SK-N-SH (cell line): ENCODE measurements around the gene EFCAB6. TPM values are rescaled to one million over a fixed set of nuclear protein-coding genes. Genes with fewer than 3 reads are reported as not detected.

Experiments used
- CTCF ChIA-PET: fragments of 300-600, 350-600 bp; formaldehyde crosslinking; extraction: SDS; loops from one replicate; lab custom pipeline; 2021; lab: Yijun Ruan, JAX
- POLR2A ChIA-PET: fragments of 350-600 bp; sonication (Branson Sonifier 250); formaldehyde crosslinking; extraction: SDS; loops from one replicate; lab custom pipeline; 2020; ENCODE audit warnings: antibody characterized with exemption, inconsistent platforms; lab: Yijun Ruan, JAX
- DNase-seq: peaks from one replicate; pipeline ENCODE4 v3.0.0; 2012
- H2AFZ ChIP-seq: fragments of 200-600 bp; sonication (generic); 2 replicates; pipeline ENCODE4 v1.8.1; 2016; ENCODE audit warnings: antibody characterized with exemption, mild to moderate bottlenecking, low read depth
- H3F3A ChIP-seq: fragments of 200-600 bp; sonication (generic); replicated peaks from 2 replicates; pipeline ENCODE3; 2016; ENCODE audit warnings: antibody characterized with exemption, mild to moderate bottlenecking; ENCODE audit not compliant: insufficient read depth
- H3K27ac ChIP-seq, 2 experiments: fragments of 200-500 bp in 1 of 2; fragments of 200-600 bp in 1 of 2; sonication (Bioruptor generic) in 1 of 2; sonication (generic), shearing (Covaris generic) in 1 of 2; 2 replicates each; pipeline versions ENCODE4 v1.5.1 to v1.6.1; 2014 to 2016; ENCODE audit warnings: low read depth in 2 of 2, inconsistent platforms in 1 of 2, low read length in 1 of 2, mild to moderate bottlenecking in 1 of 2, mixed read lengths in 1 of 2
- H3K27me3 ChIP-seq: fragments of 200-600 bp; sonication (generic), shearing (Covaris generic); 2 replicates; pipeline ENCODE4 v1.6.1; 2016; ENCODE audit warnings: mixed run types; ENCODE audit not compliant: insufficient read depth
- H3K36me3 ChIP-seq, 2 experiments: fragments of 200-500 bp in 1 of 2; fragments of 200-600 bp in 1 of 2; sonication (Bioruptor generic) in 1 of 2; sonication (generic) in 1 of 2; replicated peaks in 1 of 2; 2 replicates each; pipeline versions ENCODE3 to v1.5.1; 2014 to 2016; ENCODE audit warnings: low read length in 1 of 2, mild to moderate bottlenecking in 1 of 2; ENCODE audit not compliant: insufficient read depth in 2 of 2, control insufficient read depth in 1 of 2
- H3K4me1 ChIP-seq, 2 experiments: fragments of 200-500 bp in 1 of 2; fragments of 200-600 bp in 1 of 2; sonication (Bioruptor generic) in 1 of 2; sonication (generic), shearing (Covaris generic) in 1 of 2; 2 replicates each; pipeline versions ENCODE4 v1.5.1 to v1.6.1; 2014 to 2016; ENCODE audit warnings: low read depth in 1 of 2, low read length in 1 of 2, mixed run types in 1 of 2; ENCODE audit not compliant: insufficient read depth in 2 of 2, control insufficient read depth in 1 of 2
- H3K4me2 ChIP-seq: fragments of 200-600 bp; sonication (generic), shearing (Covaris generic); 2 replicates; pipeline ENCODE4 v1.6.1; 2017; ENCODE audit warnings: mixed run types
- H3K4me3 ChIP-seq, 2 experiments: fragments of 200-500 bp in 1 of 2; fragments of 200-600 bp in 1 of 2; sonication (Bioruptor generic) in 1 of 2; sonication (generic), shearing (Covaris generic) in 1 of 2; 2 replicates each; pipeline versions ENCODE4 v1.5.1 to v1.8.1; 2014 to 2016; ENCODE audit warnings: low read depth in 2 of 2, inconsistent platforms in 1 of 2, low read length in 1 of 2, mild to moderate bottlenecking in 1 of 2, mixed read lengths in 1 of 2, moderate library complexity in 1 of 2
- H3K79me2 ChIP-seq: fragments of 200-600 bp; sonication (generic); 2 replicates; pipeline ENCODE4 v1.8.1; 2017; ENCODE audit warnings: mild to moderate bottlenecking; ENCODE audit not compliant: insufficient read depth
- H3K9ac ChIP-seq: fragments of 200-600 bp; sonication (generic); 2 replicates; pipeline ENCODE4 v1.6.1; 2017; ENCODE audit warnings: mixed run types
- H3K9me2 ChIP-seq: fragments of 200-600 bp; sonication (generic); 2 replicates; pipeline ENCODE4 v1.6.1; 2017; ENCODE audit warnings: mixed run types
- H3K9me3 ChIP-seq: fragments of 200-600 bp; sonication (generic); 2 replicates; pipeline ENCODE4 v1.6.1; 2017; ENCODE audit warnings: mixed run types, mild to moderate bottlenecking, moderate library complexity
- H4K20me1 ChIP-seq: fragments of 200-600 bp; sonication (generic); 2 replicates; pipeline ENCODE4 v1.6.1; 2017; ENCODE audit warnings: mild to moderate bottlenecking, mixed run types; ENCODE audit not compliant: insufficient read depth
- CTCF ChIP-seq: fragments of 200-600 bp; sonication (generic); IDR thresholded peaks from 2 replicates; pipeline ENCODE4 v1.6.1; 2017; ENCODE audit warnings: antibody characterized with exemption, mild to moderate bottlenecking, moderate library complexity
- EP300 ChIP-seq, 2 experiments: IDR thresholded peaks; 2 replicates each; pipeline versions ENCODE4 v1.4.0 to v1.6.1; 2012; ENCODE audit warnings: borderline replicate concordance in 1 of 2, low read depth in 1 of 2, low read length in 1 of 2
- EZH2phosphoT487 ChIP-seq: fragments of 200-600 bp; sonication (generic); IDR thresholded peaks from 2 replicates; pipeline ENCODE4 v1.6.1; 2017; ENCODE audit warnings: low read depth, mixed run types, mild to moderate bottlenecking, antibody characterized with exemption, moderate library complexity, borderline replicate concordance
- FOXM1 ChIP-seq: IDR thresholded peaks from 2 replicates; pipeline ENCODE4 v1.4.0; 2012; ENCODE audit warnings: low read depth, mild to moderate bottlenecking
- GABPA ChIP-seq: IDR thresholded peaks from 2 replicates; pipeline ENCODE4 v1.4.0; 2012; ENCODE audit warnings: low read depth, mild to moderate bottlenecking
- GATA2 ChIP-seq: sonication (generic); formaldehyde crosslinking; IDR thresholded peaks from 2 replicates; pipeline ENCODE4 v1.5.0; 2020; ENCODE audit warnings: mild to moderate bottlenecking, missing genetic modification reagents
- IRF3 ChIP-seq: fragments of 150-350 bp; IDR thresholded peaks from 2 replicates; pipeline ENCODE4 v1.6.1; 2016; ENCODE audit warnings: mild to moderate bottlenecking, low read depth, low read length
- MAX ChIP-seq: IDR thresholded peaks from 2 replicates; pipeline ENCODE4 v1.4.0; 2012; ENCODE audit warnings: low read depth
- NFIC ChIP-seq: IDR thresholded peaks from 2 replicates; pipeline ENCODE4 v1.4.0; 2012; ENCODE audit warnings: borderline replicate concordance
- NRF1 ChIP-seq: IDR thresholded peaks from 2 replicates; pipeline ENCODE4 v1.6.1; 2012; ENCODE audit warnings: low read depth, mild to moderate bottlenecking, low read length
- POLR2AphosphoS5 ChIP-seq: IDR thresholded peaks from 2 replicates; pipeline ENCODE4 v1.6.1; 2012; ENCODE audit warnings: low read depth, low read length
- RAD21 ChIP-seq: IDR thresholded peaks from 2 replicates; pipeline ENCODE4 v1.6.1; 2012; ENCODE audit warnings: mild to moderate bottlenecking, low read length
- REST ChIP-seq: IDR thresholded peaks from 2 replicates; pipeline ENCODE4 v1.6.1; 2012; ENCODE audit warnings: mild to moderate bottlenecking, low read depth, low read length, moderate library complexity
- RXRA ChIP-seq: IDR thresholded peaks from 2 replicates; pipeline ENCODE4 v1.4.0; 2012; ENCODE audit warnings: low read depth, mild to moderate bottlenecking, borderline replicate concordance
- TEAD4 ChIP-seq: IDR thresholded peaks from 2 replicates; pipeline ENCODE4 v1.4.0; 2012; ENCODE audit warnings: mild to moderate bottlenecking, borderline replicate concordance; ENCODE audit not compliant: insufficient read depth
- USF1 ChIP-seq: IDR thresholded peaks from 2 replicates; pipeline ENCODE4 v1.4.0; 2012; ENCODE audit warnings: low read depth, borderline replicate concordance
- USF2 ChIP-seq: fragments of 150-350 bp; IDR thresholded peaks from 2 replicates; pipeline ENCODE4 v1.6.1; 2017; ENCODE audit warnings: antibody characterized with exemption, low read length, low read depth, borderline replicate concordance
- WGBS: methylation state at CpG from one replicate; pipeline ENCODE4 v1.1.6; 2017; ENCODE audit warnings: low lambda C conversion rate; 5-methylcytosine and 5-hydroxymethylcytosine counted together
- polyA plus RNA-seq, 3 experiments: library from polyadenylated mRNA; depleted of rRNA; stranded (reverse); fragments of >200 nt; gene quantifications; 2 replicates each; pipeline ENCODE4 v1.2.3, GENCODE V29; 2012

The EFCAB6 gene
- polyA plus RNA-seq, 1 of the 3 experiments (the other 2 are of a cell fraction) = 0.46 TPM

- POLR2A ChIA-PET = no interaction called here
- H3K4me2 ChIP-seq = no peak overlapping the region
- H3K36me3 ChIP-seq = no peaks in the 10 kb centered on the region
- CTCF ChIA-PET = no interaction called here
- no peak overlapping the region for H3K27ac ChIP-seq
- WGBS = 68% methylated on average over 3 of the region's 3 CpGs
- no peaks in the 10 kb centered on the region for H3K9me3 ChIP-seq
- H2AFZ ChIP-seq = no peak overlapping the region
- H3F3A ChIP-seq = no peaks in the 10 kb centered on the region
- TF ChIP-seq POLR2AphosphoS5 (no peak), MAX (no peak), NRF1 (no peak), FOXM1 (no peak), GABPA (no peak)
- H3K27me3 ChIP-seq = no peaks in the 10 kb centered on the region
- DNase-seq = no peak
- H3K9me2 ChIP-seq = no peaks in the 10 kb centered on the region
- no peaks in the 10 kb centered on the region for H4K20me1 ChIP-seq
- no peaks in the 10 kb centered on the region for H3K79me2 ChIP-seq
- no peaks in the 10 kb centered on the region for H3K4me1 ChIP-seq
- no peak overlapping the region for H3K9ac ChIP-seq
- no peak overlapping the region for H3K4me3 ChIP-seq
Observed at GRCh38 chr22:43504068-43504467, 308.0 kb downstream of the EFCAB6 start.

GRCh38 chr22:43502306-43502874 lies 309.7 kb downstream of the EFCAB6 start:
- no peaks in the 10 kb centered on the region for H3K27me3 ChIP-seq
- TF ChIP-seq GATA2 = no peak
- no peak for TF ChIP-seq USF2
- no peak for TF ChIP-seq NFIC
- no peak for TF ChIP-seq EP300 (IDR thresholded peaks at IDR 0.05; ENCODE audit: borderline replicate concordance in 1 of 2, low read depth in 1 of 2, low read length in 1 of 2)
- no peak for TF ChIP-seq CTCF
- no peak for TF ChIP-seq RXRA
- no peak for TF ChIP-seq POLR2AphosphoS5
- no peak for TF ChIP-seq IRF3
- TF ChIP-seq REST = no peak
- TF ChIP-seq EZH2phosphoT487 = no peak
- no peak for TF ChIP-seq USF1
- no peak for TF ChIP-seq FOXM1
- no peak for TF ChIP-seq RAD21
- TF ChIP-seq TEAD4 = no peak
- no peak for TF ChIP-seq MAX
- no peak for TF ChIP-seq NRF1

More at GRCh38 chr22:43502306-43502874, 309.7 kb downstream of the EFCAB6 start:
- Histone ChIP-seq H4K20me1 (no peaks in the 10 kb centered on the region), H3K9me3 (no peaks in the 10 kb centered on the region), H3K36me3 (no peaks in the 10 kb centered on the region), H3K4me1 (no peaks in the 10 kb centered on the region), H3K9me2 (no peaks in the 10 kb centered on the region), H3F3A (no peaks in the 10 kb centered on the region), H3K27ac (no peak overlapping the region), H2AFZ (no peak overlapping the region), H3K4me3 (no peak overlapping the region), H3K9ac (no peak overlapping the region), H3K4me2 (no peak overlapping the region), H3K79me2 (no peaks in the 10 kb centered on the region)
- DNase-seq = no peak
- 50% methylated on average over 2 of the region's 20 CpGs for WGBS
- POLR2A ChIA-PET = no interaction called here
- CTCF ChIA-PET = no interaction called here
